Measurements from ENCODE around the gene KIF1B. TPM values are rescaled to one million over a fixed set of nuclear protein-coding genes. Genes with fewer than 3 reads are reported as not detected.

Gene KIF1B
- polyA plus RNA-seq, 1 of the 3 experiments (the other 2 are of a cell fraction), result 6.8 TPM

DNA sequence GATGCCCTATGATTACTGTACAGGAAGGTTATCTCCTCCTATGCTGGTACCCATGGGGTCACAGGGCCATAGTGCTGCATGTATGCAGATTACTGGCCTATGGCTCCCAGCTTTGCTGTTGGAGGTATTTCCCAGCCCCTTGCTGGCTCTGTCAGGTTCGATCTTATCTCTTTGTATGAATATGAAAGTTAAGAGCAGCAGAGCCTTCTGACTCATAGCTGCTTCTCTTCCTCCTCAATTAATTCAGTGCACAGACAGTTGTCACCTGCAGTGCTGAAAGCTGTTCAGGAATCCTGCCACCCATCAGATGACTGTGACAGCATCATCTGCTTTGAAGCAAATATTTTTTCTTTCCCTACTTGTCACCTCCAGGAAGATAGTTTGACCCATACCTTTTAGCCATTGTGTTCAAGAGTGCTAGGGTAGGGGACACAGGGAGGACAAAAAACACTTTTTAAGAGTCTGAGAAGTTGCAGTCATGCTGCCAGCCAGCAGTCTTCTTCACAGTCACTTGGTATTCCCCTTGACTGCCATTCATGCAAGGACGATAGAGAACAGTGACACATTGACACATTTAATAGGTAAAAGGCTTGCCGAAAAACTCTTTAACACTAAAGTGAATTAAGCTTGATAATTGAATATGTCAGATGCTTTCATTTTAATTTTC is 73.1 kb downstream of the KIF1B start (continued):
- TF ChIP-seq ELF1 (IDR thresholded peaks at IDR 0.05) (no peak), EZH2phosphoT487 (IDR thresholded peaks at IDR 0.05; ENCODE audit: borderline replicate concordance, low read depth) (no peak), FOSL2 (IDR thresholded peaks at IDR 0.05; ENCODE audit: borderline replicate concordance, low read depth) (peak; percentile 63; the same call in 1 of the 2 replicates), MXI1 (IDR thresholded peaks at IDR 0.05; ENCODE audit: low read depth, low read length) (no peak), GABPA (IDR thresholded peaks at IDR 0.05; ENCODE audit: low read depth) (no peak), REST (IDR thresholded peaks at IDR 0.05; ENCODE audit: low read depth, low read length) (no peak), EP300 (IDR thresholded peaks at IDR 0.05; ENCODE audit: borderline replicate concordance in 1 of 2, low read depth in 1 of 2, low read length in 1 of 2) (no peak; a peak in 1 of 4 replicates), RFX5 (IDR thresholded peaks at IDR 0.05; ENCODE audit: low read length) (no peak), RAD21 (IDR thresholded peaks at IDR 0.05; ENCODE audit: low read length) (no peak), MAX (IDR thresholded peaks at IDR 0.05; ENCODE audit: low read depth) (no peak), CHD2 (IDR thresholded peaks at IDR 0.05; ENCODE audit: low read length, partially characterized antibody) (no peak), USF2 (IDR thresholded peaks at IDR 0.05; ENCODE audit: borderline replicate concordance, low read depth, low read length) (no peak), TAF1 (IDR thresholded peaks at IDR 0.05; ENCODE audit: borderline replicate concordance, low read depth, low read length) (no peak), RCOR1 (IDR thresholded peaks at IDR 0.05; ENCODE audit: low read length) (no peak), JUND (IDR thresholded peaks at IDR 0.05) (peak; percentile 71), SIN3A (IDR thresholded peaks at IDR 0.05; ENCODE audit: borderline replicate concordance, low read depth, low read length) (no peak)
- TF ChIP-seq, protein P1, sequence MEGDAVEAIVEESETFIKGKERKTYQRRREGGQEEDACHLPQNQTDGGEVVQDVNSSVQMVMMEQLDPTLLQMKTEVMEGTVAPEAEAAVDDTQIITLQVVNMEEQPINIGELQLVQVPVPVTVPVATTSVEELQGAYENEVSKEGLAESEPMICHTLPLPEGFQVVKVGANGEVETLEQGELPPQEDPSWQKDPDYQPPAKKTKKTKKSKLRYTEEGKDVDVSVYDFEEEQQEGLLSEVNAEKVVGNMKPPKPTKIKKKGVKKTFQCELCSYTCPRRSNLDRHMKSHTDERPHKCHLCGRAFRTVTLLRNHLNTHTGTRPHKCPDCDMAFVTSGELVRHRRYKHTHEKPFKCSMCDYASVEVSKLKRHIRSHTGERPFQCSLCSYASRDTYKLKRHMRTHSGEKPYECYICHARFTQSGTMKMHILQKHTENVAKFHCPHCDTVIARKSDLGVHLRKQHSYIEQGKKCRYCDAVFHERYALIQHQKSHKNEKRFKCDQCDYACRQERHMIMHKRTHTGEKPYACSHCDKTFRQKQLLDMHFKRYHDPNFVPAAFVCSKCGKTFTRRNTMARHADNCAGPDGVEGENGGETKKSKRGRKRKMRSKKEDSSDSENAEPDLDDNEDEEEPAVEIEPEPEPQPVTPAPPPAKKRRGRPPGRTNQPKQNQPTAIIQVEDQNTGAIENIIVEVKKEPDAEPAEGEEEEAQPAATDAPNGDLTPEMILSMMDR (IDR thresholded peaks at IDR 0.05), result no peak

All from SK-N-SH (cell line).